ENCODE results near the gene KCNIP1.

DNA sequence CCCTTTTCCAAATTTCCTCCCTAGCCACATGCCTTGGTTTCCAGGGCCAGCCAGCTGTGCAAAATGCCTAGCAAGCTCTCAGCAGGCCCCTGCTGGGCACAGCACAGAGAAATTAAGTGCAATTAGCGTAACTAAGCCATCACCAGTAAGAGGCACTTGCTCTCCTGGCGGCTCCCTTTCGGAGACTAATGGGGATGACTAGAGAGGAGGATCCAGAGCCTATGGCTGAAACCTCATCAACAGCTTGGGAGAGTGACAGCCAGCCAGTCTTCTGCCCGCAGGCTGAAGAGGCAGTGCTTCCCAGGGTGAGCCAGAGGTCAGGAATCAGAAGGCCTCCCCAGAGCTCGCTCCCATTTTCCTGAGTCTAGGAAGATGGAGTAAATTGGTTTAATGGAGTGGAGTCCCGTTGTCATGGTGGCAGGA lies 108.4 kb downstream of the KCNIP1 start:
- TF ChIP-seq CEBPB (IDR thresholded peaks at IDR 0.05) (no peak), EP300 (IDR thresholded peaks at IDR 0.05; ENCODE audit: borderline replicate concordance) (no peak), RAD21 (IDR thresholded peaks at IDR 0.05; ENCODE audit: low read depth) (no peak), TAF1 (IDR thresholded peaks at IDR 0.05; ENCODE audit: low read depth) (no peak), REST (IDR thresholded peaks at IDR 0.05; ENCODE audit: low read depth) (no peak)

All from Ishikawa (cell line).